ENCODE data around the gene NPIPB2.
A peak's percentile ranks its signal among the peaks of the same experiment; 100 is the strongest.

Gene NPIPB2

GRCh38 chr16:11909653-11910545, 31.9 kb downstream of the NPIPB2 start:
- TF ChIP-seq CTCF (conservative IDR thresholded peaks at IDR 0.05; ENCODE audit: low read depth, low read length) = no peak
- DNase-seq (ENCODE audit: low read depth) = no peak
- H3K4me3 ChIP-seq (ENCODE audit: low read length) = no peak overlapping the region

GRCh38 chr16:11907160-11907970, 34.5 kb downstream of the NPIPB2 start:
- no peak for TF ChIP-seq CTCF (conservative IDR thresholded peaks at IDR 0.05; ENCODE audit: low read depth, low read length)
- DNase-seq (ENCODE audit: low read depth) = no peak
- no peak overlapping the region for H3K4me3 ChIP-seq (ENCODE audit: low read length)

- no peak overlapping the region for H3K4me3 ChIP-seq (ENCODE audit: low read length)
- no peak for DNase-seq (ENCODE audit: low read depth)
- no peak for TF ChIP-seq CTCF (conservative IDR thresholded peaks at IDR 0.05; ENCODE audit: low read depth, low read length)
Measured at GRCh38 chr16:11903906-11904305, 37.9 kb downstream of the NPIPB2 start.

GRCh38 chr16:11901091-11901490, 40.8 kb downstream of the NPIPB2 start:
- DNase-seq (ENCODE audit: low read depth) = no peak
- no peak for TF ChIP-seq CTCF (conservative IDR thresholded peaks at IDR 0.05; ENCODE audit: low read depth, low read length)

GRCh38 chr16:11896486-11897176, 45.2 kb downstream of the NPIPB2 start:
- peak; percentile 43 for DNase-seq (ENCODE audit: low read depth)
- TF ChIP-seq CTCF (conservative IDR thresholded peaks at IDR 0.05; ENCODE audit: low read depth, low read length) = no peak
- H3K4me3 ChIP-seq (ENCODE audit: low read length) = no peak overlapping the region

More at GRCh38 chr16:11901091-11901490, 40.8 kb downstream of the NPIPB2 start:
- no peak overlapping the region for H3K4me3 ChIP-seq (ENCODE audit: low read length)

GRCh38 chr16:11893571-11893970, 48.3 kb downstream of the NPIPB2 start:
- DNase-seq (ENCODE audit: low read depth) = no peak

More at GRCh38 chr16:11893571-11893970, 48.3 kb downstream of the NPIPB2 start:
- H3K4me3 ChIP-seq (ENCODE audit: low read length) = no peak overlapping the region
- no peak for TF ChIP-seq CTCF (conservative IDR thresholded peaks at IDR 0.05; ENCODE audit: low read depth, low read length)

All from retinal pigment epithelial cell (primary cell).